OCI-LY1 (cell line): Measurements from ENCODE around the gene FILIP1.
"Not testable (repeated sequence)": the region's sequence is repeated elsewhere in the genome, so short reads cannot be mapped to it uniquely, and the experiment has no call there.

Experiments
- H2AFZ ChIP-seq: fragments of 200-600 bp; sonication (generic), shearing (Covaris generic); 2 replicates; pipeline ENCODE4 v1.6.0; 2014; ENCODE audit warnings: antibody characterized with exemption, mild to moderate bottlenecking, low read length
- H3F3A ChIP-seq: fragments of 200-600 bp; sonication (generic), shearing (Covaris generic); 2 replicates; pipeline ENCODE4 v1.6.0; 2014; ENCODE audit warnings: mild to moderate bottlenecking, antibody characterized with exemption, low read length, moderate library complexity; ENCODE audit not compliant: insufficient read depth
- H3K27ac ChIP-seq: fragments of 200-600 bp; sonication (generic); 2 replicates; pipeline ENCODE4 v1.5.1; 2014; ENCODE audit warnings: low read length, mixed run types, mild to moderate bottlenecking, low read depth; ENCODE audit not compliant: poor library complexity, severe bottlenecking
- H3K27me3 ChIP-seq: fragments of 200-600 bp; sonication (generic); 2 replicates; pipeline ENCODE4 v1.6.0; 2014; ENCODE audit warnings: antibody characterized with exemption, mild to moderate bottlenecking, low read length, moderate library complexity; ENCODE audit not compliant: insufficient read depth
- H3K36me3 ChIP-seq: fragments of 200-600 bp; sonication (generic); 2 replicates; pipeline ENCODE4 v1.6.1; 2014; ENCODE audit warnings: mild to moderate bottlenecking, antibody characterized with exemption, low read length, moderate library complexity, mixed read lengths; ENCODE audit not compliant: insufficient read depth
- H3K4me1 ChIP-seq: fragments of 200-600 bp; sonication (generic); 2 replicates; pipeline ENCODE4 v1.5.1; 2014; ENCODE audit warnings: mild to moderate bottlenecking, low read length, moderate library complexity; ENCODE audit not compliant: insufficient read depth, severe bottlenecking
- H3K4me2 ChIP-seq: fragments of 200-600 bp; sonication (generic), shearing (Covaris generic); 2 replicates; pipeline ENCODE4 v1.6.1; 2014; ENCODE audit warnings: low read length
- H3K4me3 ChIP-seq: fragments of 200-600 bp; sonication (generic); 2 replicates; pipeline ENCODE4 v1.5.1; 2014; ENCODE audit warnings: low read length, low read depth, mild to moderate bottlenecking, mixed read lengths; ENCODE audit not compliant: poor library complexity, severe bottlenecking
- H3K79me2 ChIP-seq: fragments of 200-600 bp; shearing (Covaris generic); 2 replicates; pipeline ENCODE4 v1.6.1; 2016; ENCODE audit warnings: mixed run types, low read length, mixed read lengths; ENCODE audit not compliant: insufficient read depth
- H3K9ac ChIP-seq: fragments of 200-600 bp; sonication (generic), shearing (Covaris generic); 2 replicates; pipeline ENCODE4 v1.6.1; 2014; ENCODE audit warnings: mild to moderate bottlenecking, low read length, mixed read lengths
- H3K9me2 ChIP-seq: fragments of 200-600 bp; sonication (generic), shearing (Covaris generic); 2 replicates; pipeline ENCODE4 v1.6.1; 2014; ENCODE audit warnings: low read depth, mild to moderate bottlenecking, low read length, mixed read lengths
- H3K9me3 ChIP-seq: fragments of 200-600 bp; shearing (Covaris generic); 2 replicates; pipeline ENCODE4 v1.6.1; 2014; ENCODE audit warnings: low read length, mixed read lengths
- H4K20me1 ChIP-seq: fragments of 200-600 bp; sonication (generic), shearing (Covaris generic); 2 replicates; pipeline ENCODE4 v1.6.0; 2016; ENCODE audit warnings: mild to moderate bottlenecking, low read length; ENCODE audit not compliant: insufficient read depth
- EZH2 ChIP-seq: fragments of 200-600 bp; sonication (generic), shearing (Covaris generic); IDR thresholded peaks from 2 replicates; pipeline ENCODE4 v1.8.0; 2017; ENCODE audit warnings: borderline replicate concordance, mixed run types, mild to moderate bottlenecking, antibody characterized with exemption, low read length, moderate library complexity, mixed read lengths
- TF ChIP-seq, protein P1 (sequence below): fragments of 200-600 bp; sonication (generic), shearing (Covaris generic); IDR thresholded peaks from 2 replicates; pipeline ENCODE4 v1.5.1; 2017; ENCODE audit warnings: mild to moderate bottlenecking, antibody characterized with exemption, low read length, moderate library complexity, mixed read lengths

The FILIP1 gene

DNA sequence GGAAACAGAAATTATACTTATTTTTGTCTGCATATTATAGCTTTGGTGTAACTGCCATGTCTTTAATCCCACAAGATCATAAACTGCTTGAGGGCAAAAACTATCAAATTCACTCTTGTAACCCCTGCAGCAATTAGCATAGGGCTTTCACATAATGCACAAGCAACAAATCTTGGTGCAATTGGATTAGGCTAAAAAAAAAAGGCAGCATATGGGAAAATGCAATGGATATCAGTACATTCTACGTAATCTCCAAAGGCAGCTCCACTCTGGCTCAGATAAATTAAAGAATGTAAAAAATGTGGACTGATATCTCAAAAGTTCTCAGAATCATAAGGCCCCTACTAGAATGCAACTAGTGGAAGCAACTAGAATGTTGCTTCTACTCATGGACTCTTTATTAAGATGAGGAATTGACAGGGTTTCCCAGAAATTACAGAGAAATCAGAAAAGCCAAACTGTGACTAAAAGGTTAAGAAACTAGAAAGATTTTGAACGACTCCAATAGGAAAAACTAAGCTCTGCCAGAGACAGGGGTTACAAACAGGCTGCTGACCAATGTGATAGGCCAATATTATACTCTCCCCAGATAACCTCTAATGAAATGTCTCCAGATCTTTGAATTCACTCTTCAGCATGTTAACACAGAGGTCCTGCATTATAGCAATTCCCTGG lies 55.0 kb downstream of the FILIP1 start:
- H3K4me2 ChIP-seq: no peak overlapping the region
- H4K20me1 ChIP-seq: no peaks in the 10 kb centered on the region
- H3K4me1 ChIP-seq: no peaks in the 10 kb centered on the region
- H3K4me3 ChIP-seq: no peak overlapping the region
- H2AFZ ChIP-seq: no peak overlapping the region
- no peaks in the 10 kb centered on the region for H3K79me2 ChIP-seq
- H3K36me3 ChIP-seq: no peaks in the 10 kb centered on the region
- no peak for TF ChIP-seq EZH2
- no peak overlapping the region for H3K27ac ChIP-seq
- no peak overlapping the region for H3K9ac ChIP-seq
- H3K9me2 ChIP-seq: no peaks in the 10 kb centered on the region
- H3K9me3 ChIP-seq: no peaks in the 10 kb centered on the region
- H3K27me3 ChIP-seq: no peaks in the 10 kb centered on the region
- no peaks in the 10 kb centered on the region for H3F3A ChIP-seq

DNA sequence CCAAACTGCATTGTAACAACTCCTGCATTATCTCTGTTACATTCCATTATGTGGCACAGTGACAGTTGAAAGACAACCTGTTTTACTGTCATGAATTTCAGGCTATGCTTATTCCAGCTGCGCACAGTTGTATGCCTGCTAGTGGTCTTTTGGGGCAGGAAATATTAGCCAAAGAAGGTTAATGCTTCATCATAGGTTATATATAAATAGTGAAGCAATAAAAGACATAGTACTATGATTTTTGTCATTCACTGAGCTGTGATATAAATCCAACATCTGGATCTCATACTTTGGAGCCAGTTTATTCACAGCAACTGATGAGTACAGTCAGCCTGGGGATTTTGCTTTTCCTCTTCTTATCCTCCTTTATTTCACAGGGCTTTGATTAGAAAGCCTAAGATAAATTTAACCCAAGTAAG lies 55.6 kb downstream of the FILIP1 start:
- H3K4me2 ChIP-seq: no peak overlapping the region

DNA sequence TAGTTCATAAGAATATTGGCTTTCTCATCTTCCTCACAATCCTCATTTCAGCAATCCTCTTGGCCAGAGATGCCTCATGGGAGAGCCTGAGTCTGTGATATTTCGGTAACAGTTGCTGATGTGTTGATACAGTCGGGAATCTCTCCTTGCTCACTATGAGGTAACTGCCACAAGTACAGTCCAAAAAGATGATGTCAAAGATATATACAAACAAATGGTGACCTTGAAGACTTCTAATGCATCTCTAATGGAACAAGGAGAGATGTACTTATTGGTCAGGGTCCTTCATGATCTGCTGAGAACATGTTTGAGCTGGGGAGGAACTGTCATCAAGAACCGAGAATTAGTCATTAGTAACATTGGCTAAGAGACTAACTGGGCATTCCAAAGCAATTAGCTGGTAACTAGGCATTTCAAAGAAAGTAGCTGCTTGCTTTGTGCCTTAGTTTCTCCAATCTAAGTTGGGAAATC lies 56.1 kb downstream of the FILIP1 start:
- Histone ChIP-seq H3K4me3 (no peak overlapping the region), H3K4me2 (no peak overlapping the region), H4K20me1 (no peaks in the 10 kb centered on the region), H3F3A (no peaks in the 10 kb centered on the region), H3K79me2 (no peaks in the 10 kb centered on the region), H3K9ac (no peak overlapping the region), H2AFZ (no peak overlapping the region), H3K4me1 (no peaks in the 10 kb centered on the region), H3K27ac (no peak overlapping the region), H3K9me2 (no peaks in the 10 kb centered on the region), H3K9me3 (no peaks in the 10 kb centered on the region), H3K27me3 (no peaks in the 10 kb centered on the region), H3K36me3 (no peaks in the 10 kb centered on the region)
- TF ChIP-seq EZH2: no peak
- TF ChIP-seq, protein P1, sequence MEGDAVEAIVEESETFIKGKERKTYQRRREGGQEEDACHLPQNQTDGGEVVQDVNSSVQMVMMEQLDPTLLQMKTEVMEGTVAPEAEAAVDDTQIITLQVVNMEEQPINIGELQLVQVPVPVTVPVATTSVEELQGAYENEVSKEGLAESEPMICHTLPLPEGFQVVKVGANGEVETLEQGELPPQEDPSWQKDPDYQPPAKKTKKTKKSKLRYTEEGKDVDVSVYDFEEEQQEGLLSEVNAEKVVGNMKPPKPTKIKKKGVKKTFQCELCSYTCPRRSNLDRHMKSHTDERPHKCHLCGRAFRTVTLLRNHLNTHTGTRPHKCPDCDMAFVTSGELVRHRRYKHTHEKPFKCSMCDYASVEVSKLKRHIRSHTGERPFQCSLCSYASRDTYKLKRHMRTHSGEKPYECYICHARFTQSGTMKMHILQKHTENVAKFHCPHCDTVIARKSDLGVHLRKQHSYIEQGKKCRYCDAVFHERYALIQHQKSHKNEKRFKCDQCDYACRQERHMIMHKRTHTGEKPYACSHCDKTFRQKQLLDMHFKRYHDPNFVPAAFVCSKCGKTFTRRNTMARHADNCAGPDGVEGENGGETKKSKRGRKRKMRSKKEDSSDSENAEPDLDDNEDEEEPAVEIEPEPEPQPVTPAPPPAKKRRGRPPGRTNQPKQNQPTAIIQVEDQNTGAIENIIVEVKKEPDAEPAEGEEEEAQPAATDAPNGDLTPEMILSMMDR: no peak

More for the DNA sequence above, 55.6 kb downstream of the FILIP1 start:
- Histone ChIP-seq H3K79me2 (no peaks in the 10 kb centered on the region), H3K4me3 (no peak overlapping the region), H3F3A (no peaks in the 10 kb centered on the region), H3K27me3 (no peaks in the 10 kb centered on the region), H3K36me3 (no peaks in the 10 kb centered on the region), H3K27ac (no peak overlapping the region), H2AFZ (no peak overlapping the region), H4K20me1 (no peaks in the 10 kb centered on the region), H3K4me1 (no peaks in the 10 kb centered on the region), H3K9me2 (no peaks in the 10 kb centered on the region), H3K9ac (no peak overlapping the region), H3K9me3 (no peaks in the 10 kb centered on the region)
- TF ChIP-seq, protein P1: no peak
- TF ChIP-seq EZH2: no peak

DNA sequence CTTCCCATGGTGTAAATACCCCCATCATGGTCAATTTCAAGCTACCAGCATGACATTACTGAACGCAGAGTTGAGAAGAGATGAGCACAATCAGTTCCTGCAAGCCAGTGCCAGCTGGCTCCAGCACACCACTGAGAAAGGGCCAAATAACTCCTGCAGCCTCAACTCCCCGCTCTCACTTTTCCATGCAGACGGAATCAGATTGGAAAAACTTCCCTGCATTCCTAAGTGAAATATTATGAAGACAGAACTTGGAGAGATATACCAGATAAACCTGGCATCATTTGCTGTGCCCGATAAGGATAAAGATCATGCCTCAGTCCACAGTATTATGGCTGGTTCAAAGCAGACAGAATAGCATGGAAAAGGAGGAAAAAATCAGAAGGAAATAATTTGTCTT lies 56.7 kb downstream of the FILIP1 start:
- no peaks in the 10 kb centered on the region for H3K9me2 ChIP-seq
- no peak overlapping the region for H3K27ac ChIP-seq
- H3K9ac ChIP-seq: no peak overlapping the region
- no peaks in the 10 kb centered on the region for H3F3A ChIP-seq
- H4K20me1 ChIP-seq: no peaks in the 10 kb centered on the region
- H3K4me3 ChIP-seq: no peak overlapping the region
- H2AFZ ChIP-seq: no peak overlapping the region
- no peaks in the 10 kb centered on the region for H3K36me3 ChIP-seq
- H3K4me1 ChIP-seq: no peaks in the 10 kb centered on the region
- no peaks in the 10 kb centered on the region for H3K79me2 ChIP-seq
- H3K9me3 ChIP-seq: no peaks in the 10 kb centered on the region
- H3K4me2 ChIP-seq: no peak overlapping the region
- H3K27me3 ChIP-seq: no peaks in the 10 kb centered on the region
- TF ChIP-seq EZH2: no peak
- TF ChIP-seq, protein P1: no peak

DNA sequence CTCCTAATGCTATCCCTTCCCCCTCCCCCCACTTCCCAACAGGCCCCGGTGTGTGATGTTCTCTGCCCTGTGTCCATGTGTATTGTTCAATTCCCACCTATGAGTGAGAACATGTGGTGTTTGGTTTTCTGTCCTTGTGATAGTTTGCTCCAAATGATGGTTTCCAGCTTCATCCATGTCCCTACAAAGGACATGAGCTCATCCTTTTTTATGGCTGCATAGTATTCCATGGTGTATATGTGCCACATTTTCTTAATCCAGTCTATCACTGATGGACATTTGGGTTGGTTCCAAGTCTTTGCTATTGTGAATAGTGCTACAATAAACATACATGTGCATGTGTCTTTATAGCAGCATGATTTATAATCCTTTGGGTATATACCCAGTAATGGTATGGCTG lies 60.8 kb downstream of the FILIP1 start:
- H3K4me3 ChIP-seq, H3K9ac ChIP-seq, H3K9me3 ChIP-seq, H3K27me3 ChIP-seq, H3K4me1 ChIP-seq, H3K36me3 ChIP-seq, H3K4me2 ChIP-seq, H4K20me1 ChIP-seq, H3F3A ChIP-seq, H2AFZ ChIP-seq, H3K27ac ChIP-seq, H3K9me2 ChIP-seq, H3K79me2 ChIP-seq: not testable (repeated sequence)
